Stomach (tissue), 4 donors: Measurements from ENCODE around the gene COPE.

Experiments
- CTCF ChIP-seq, 7 experiments: fragments of 450-650 bp in 4 of 7; fragments of 200-600 bp in 3 of 7; sonication (generic) in 3 of 7; IDR thresholded peaks; one replicate each; pipeline ENCODE4 v1.5.1; 2016 to 2019; ENCODE audit warnings: antibody characterized with exemption in 7 of 7, control low read depth in 2 of 7, mild to moderate bottlenecking in 1 of 7
- EP300 ChIP-seq: sonication (generic); formaldehyde crosslinking; IDR thresholded peaks from one replicate; pipeline ENCODE4 v1.6.1; 2017; ENCODE audit warnings: antibody characterized with exemption
- POLR2A ChIP-seq, 4 donors: fragments of 450-650 bp; IDR thresholded peaks; one replicate each; pipeline ENCODE4 v1.6.1; 2016; ENCODE audit warnings: antibody characterized with exemption in 4 of 4, control low read depth in 2 of 4, mild to moderate bottlenecking in 1 of 4, moderate library complexity in 1 of 4

DNA sequence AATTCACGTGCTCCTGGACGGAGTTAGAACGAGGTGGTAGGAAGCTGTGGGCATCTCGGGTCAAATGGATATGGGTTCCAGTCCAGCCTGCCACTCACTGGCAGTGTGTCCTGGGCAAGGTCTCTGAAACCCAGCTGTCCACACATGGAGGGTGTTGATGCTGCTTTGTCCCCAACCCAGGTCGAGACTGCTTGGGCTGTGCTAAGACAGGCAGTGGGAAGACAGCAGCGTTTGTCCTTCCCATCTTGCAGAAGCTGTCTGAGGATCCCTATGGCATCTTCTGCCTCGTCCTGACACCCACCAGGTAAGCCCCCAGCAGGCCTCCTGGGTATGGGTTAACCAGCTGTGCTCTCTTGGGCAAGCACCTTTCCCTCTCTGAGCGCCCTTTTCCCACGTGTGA is 1.2 kb upstream of the COPE start:
- TF ChIP-seq CTCF (IDR thresholded peaks at IDR 0.05) = no peak
- TF ChIP-seq POLR2A (IDR thresholded peaks at IDR 0.05) = no peak
- TF ChIP-seq EP300 = no peak
